Endodermal cell (in vitro differentiated cells): ENCODE measurements around the gene GAREM2. TPM values are rescaled to one million over a fixed set of nuclear protein-coding genes. Genes with fewer than 3 reads are reported as not detected.

ENCODE experiments used
- DNase-seq: peaks from one replicate; pipeline ENCODE4 v3.0.0-alpha.2; 2017
- H3K27ac ChIP-seq: 2 replicates; pipeline ENCODE4 v1.5.1; 2013; ENCODE audit warnings: mild to moderate bottlenecking, low read depth, low read length, moderate library complexity
- H3K27me3 ChIP-seq: 2 replicates; pipeline ENCODE4 v1.6.1; 2013; ENCODE audit warnings: mild to moderate bottlenecking, low read length, moderate library complexity; ENCODE audit not compliant: insufficient read depth, control insufficient read depth, poor library complexity, severe bottlenecking
- H3K36me3 ChIP-seq: 2 replicates; pipeline ENCODE4 v1.7.0; 2013; ENCODE audit warnings: mild to moderate bottlenecking, low read length, moderate library complexity; ENCODE audit not compliant: control insufficient read depth, insufficient read depth
- H3K4me1 ChIP-seq: one replicate; pipeline ENCODE4 v1.7.0; 2013; ENCODE audit warnings: low read length; ENCODE audit not compliant: control insufficient read depth, insufficient read depth
- H3K4me3 ChIP-seq: 2 replicates; pipeline ENCODE4 v1.5.1; 2013; ENCODE audit warnings: mild to moderate bottlenecking, low read length, moderate library complexity
- H3K9ac ChIP-seq: 2 replicates; pipeline ENCODE4 v1.6.1; 2013; ENCODE audit warnings: mild to moderate bottlenecking, low read length, moderate library complexity; ENCODE audit not compliant: poor library complexity, severe bottlenecking; ENCODE audit errors: extremely low read depth
- H3K9me3 ChIP-seq: 2 replicates; pipeline ENCODE4 v1.6.1; 2013; ENCODE audit warnings: mild to moderate bottlenecking, low read length, moderate library complexity; ENCODE audit not compliant: control insufficient read depth
- H3K27ac Mint-ChIP-seq: 2 replicates; pipeline ENCODE4 v1.8.0; 2020; ENCODE audit warnings: mixed read lengths
- H3K27me3 Mint-ChIP-seq: 2 replicates; pipeline ENCODE4 v1.8.0; 2021; ENCODE audit warnings: mild to moderate bottlenecking, mixed read lengths; ENCODE audit not compliant: insufficient read depth
- H3K36me3 Mint-ChIP-seq: 2 replicates; pipeline ENCODE4 v1.8.0; 2020; ENCODE audit warnings: low read depth, mixed read lengths
- H3K4me1 Mint-ChIP-seq: 2 replicates; pipeline ENCODE4 v1.8.0; 2020; ENCODE audit warnings: mixed read lengths
- H3K4me3 Mint-ChIP-seq: 2 replicates; pipeline ENCODE4 v1.8.0; 2020; ENCODE audit warnings: mild to moderate bottlenecking, moderate library complexity, mixed read lengths
- H3K9me3 Mint-ChIP-seq: 2 replicates; pipeline ENCODE4 v1.8.0; 2020; ENCODE audit warnings: mild to moderate bottlenecking, mixed read lengths
- CTCF ChIP-seq: fragments of 200-600 bp; sonication (generic); conservative IDR thresholded peaks from 2 replicates; pipeline ENCODE4 v1.5.0; 2021; ENCODE audit warnings: antibody characterized with exemption, mild to moderate bottlenecking
- WGBS, 2 experiments: methylation state at CpG; one replicate each; pipeline versions ENCODE4 v1.1.5 to v1.1.7; 2013; ENCODE audit warnings: missing lambda C conversion rate in 2 of 2, mixed read lengths in 1 of 2; ENCODE audit not compliant: insufficient coverage in 1 of 2, insufficient read length in 1 of 2; 5-methylcytosine and 5-hydroxymethylcytosine counted together
- total RNA-seq, 2 donors: library from RNA; stranded (reverse); fragmentation: NEBNext Ultra II Directional in 1 of 2; extraction: Animal tissue kit (Norgen Biotek cat#: 25700) in 1 of 2; gene quantifications; 2 replicates in 1 of 2; 3 replicates in 1 of 2; pipeline ENCODE4 v1.2.1, GENCODE V29; 2021

Gene GAREM2
- total RNA-seq, 2 donors from 2014 or later, result 6.0 to 8.1 TPM

- peaks cover 7% of the 10 kb centered on the region for H3K36me3 Mint-ChIP-seq
- DNase-seq, result peak; percentile 73
- H3K27me3 Mint-ChIP-seq, result peaks cover 62% of the 10 kb centered on the region
- no peak for TF ChIP-seq CTCF
- H3K27me3 ChIP-seq, result peaks cover 18% of the 10 kb centered on the region
- H3K9ac ChIP-seq, result no peak overlapping the region
- H3K36me3 ChIP-seq, result peaks cover 5% of the 10 kb centered on the region
- H3K27ac Mint-ChIP-seq, result no peak overlapping the region
- 76 to 86% methylated on average over 26 to 34 of the region's 34 CpGs for WGBS, 2 experiments
- peaks cover 10% of the 10 kb centered on the region for H3K4me1 Mint-ChIP-seq
- peak overlapping the region; percentile 50 for H3K4me3 Mint-ChIP-seq
- H3K9me3 ChIP-seq, result no peaks in the 10 kb centered on the region
- H3K4me1 ChIP-seq, result no peaks in the 10 kb centered on the region
- H3K4me3 ChIP-seq, result no peak overlapping the region
- no peak overlapping the region for H3K27ac ChIP-seq
- no peaks in the 10 kb centered on the region for H3K9me3 Mint-ChIP-seq
Observed at GRCh38 chr2:26184121-26184520, 11.2 kb downstream of the GAREM2 start.

GRCh38 chr2:26184555-26185303, 11.8 kb downstream of the GAREM2 start:
- WGBS, 2 experiments, result 13 to 31% methylated on average over 17 to 114 of the region's 114 CpGs
- Histone ChIP-seq H3K36me3 (peaks cover 10% of the 10 kb centered on the region), H3K4me1 (no peaks in the 10 kb centered on the region), H3K27me3 (peaks cover 18% of the 10 kb centered on the region), H3K27ac (no peak overlapping the region), H3K4me3 (peak overlapping the region; percentile 80), H3K9me3 (no peaks in the 10 kb centered on the region), H3K9ac (peak overlapping the region; percentile 49)
- DNase-seq, result peak; percentile 92
- Mint-ChIP-seq H3K27me3 (peaks cover 59% of the 10 kb centered on the region), H3K27ac (no peak overlapping the region), H3K36me3 (peaks cover 7% of the 10 kb centered on the region), H3K4me3 (peak overlapping the region; percentile 62), H3K9me3 (no peaks in the 10 kb centered on the region), H3K4me1 (peaks cover 7% of the 10 kb centered on the region)
- TF ChIP-seq CTCF, result peak; percentile 77

GRCh38 chr2:26185304-26185928, 12.5 kb downstream of the GAREM2 start:
- WGBS, 2 experiments, result 61 to 78% methylated on average over 14 to 20 of the region's 20 CpGs
- peak overlapping the region; percentile 49 for H3K9ac ChIP-seq
- H3K27me3 Mint-ChIP-seq, result peaks cover 55% of the 10 kb centered on the region
- TF ChIP-seq CTCF, result no peak
- H3K27ac ChIP-seq, result no peak overlapping the region
- no peaks in the 10 kb centered on the region for H3K9me3 ChIP-seq
- peak; percentile 83 for DNase-seq
- H3K9me3 Mint-ChIP-seq, result no peaks in the 10 kb centered on the region
- no peaks in the 10 kb centered on the region for H3K4me1 ChIP-seq
- no peak overlapping the region for H3K27ac Mint-ChIP-seq
- peaks cover 4% of the 10 kb centered on the region for H3K4me1 Mint-ChIP-seq
- peaks cover 7% of the 10 kb centered on the region for H3K36me3 Mint-ChIP-seq
- H3K27me3 ChIP-seq, result peaks cover 14% of the 10 kb centered on the region
- H3K4me3 ChIP-seq, result peak overlapping the region; percentile 80
- peaks cover 11% of the 10 kb centered on the region for H3K36me3 ChIP-seq
- peak overlapping the region; percentile 62 for H3K4me3 Mint-ChIP-seq
